BE2C (cell line): ENCODE results near the gene PUS10.
"Not testable (repeated sequence)": the region's sequence is repeated elsewhere in the genome, so short reads cannot be mapped to it uniquely, and the experiment has no call there.

Source experiments
- DNase-seq: peaks from one replicate; pipeline ENCODE4 v3.0.0-alpha.2; 2020
- H3K27me3 ChIP-seq: fragments of 250-450 bp; sonication (Bioruptor Pico); 2 replicates; pipeline ENCODE4 v1.5.1; 2020; ENCODE audit warnings: mild to moderate bottlenecking
- H3K36me3 ChIP-seq: fragments of 250-450 bp; sonication (Bioruptor Pico); 2 replicates; pipeline ENCODE4 v1.5.1; 2020; ENCODE audit warnings: mild to moderate bottlenecking
- H3K4me1 ChIP-seq: fragments of 250-450 bp; sonication (Bioruptor Pico); 2 replicates; pipeline ENCODE4 v1.5.1; 2020
- H3K4me3 ChIP-seq: 2 replicates; pipeline ENCODE4 v1.5.1; 2011; ENCODE audit warnings: low read depth, low read length
- H3K9me3 ChIP-seq: fragments of 250-450 bp; sonication (Bioruptor Pico); 2 replicates; pipeline ENCODE4 v1.5.1; 2020
- TF ChIP-seq, protein P1 (sequence below): IDR thresholded peaks from 2 replicates; pipeline ENCODE4 v1.5.1; 2012; ENCODE audit warnings: mild to moderate bottlenecking, low read depth, low read length

PUS10 gene

GRCh38 chr2:60925994-60926740 is 91.9 kb downstream of the PUS10 start:
- no peaks in the 10 kb centered on the region for H3K27me3 ChIP-seq
- H3K36me3 ChIP-seq = no peaks in the 10 kb centered on the region
- no peak overlapping the region for H3K4me3 ChIP-seq
- DNase-seq = no peak
- no peaks in the 10 kb centered on the region for H3K4me1 ChIP-seq
- TF ChIP-seq, protein P1, sequence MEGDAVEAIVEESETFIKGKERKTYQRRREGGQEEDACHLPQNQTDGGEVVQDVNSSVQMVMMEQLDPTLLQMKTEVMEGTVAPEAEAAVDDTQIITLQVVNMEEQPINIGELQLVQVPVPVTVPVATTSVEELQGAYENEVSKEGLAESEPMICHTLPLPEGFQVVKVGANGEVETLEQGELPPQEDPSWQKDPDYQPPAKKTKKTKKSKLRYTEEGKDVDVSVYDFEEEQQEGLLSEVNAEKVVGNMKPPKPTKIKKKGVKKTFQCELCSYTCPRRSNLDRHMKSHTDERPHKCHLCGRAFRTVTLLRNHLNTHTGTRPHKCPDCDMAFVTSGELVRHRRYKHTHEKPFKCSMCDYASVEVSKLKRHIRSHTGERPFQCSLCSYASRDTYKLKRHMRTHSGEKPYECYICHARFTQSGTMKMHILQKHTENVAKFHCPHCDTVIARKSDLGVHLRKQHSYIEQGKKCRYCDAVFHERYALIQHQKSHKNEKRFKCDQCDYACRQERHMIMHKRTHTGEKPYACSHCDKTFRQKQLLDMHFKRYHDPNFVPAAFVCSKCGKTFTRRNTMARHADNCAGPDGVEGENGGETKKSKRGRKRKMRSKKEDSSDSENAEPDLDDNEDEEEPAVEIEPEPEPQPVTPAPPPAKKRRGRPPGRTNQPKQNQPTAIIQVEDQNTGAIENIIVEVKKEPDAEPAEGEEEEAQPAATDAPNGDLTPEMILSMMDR = no peak
- H3K9me3 ChIP-seq = no peaks in the 10 kb centered on the region

DNA sequence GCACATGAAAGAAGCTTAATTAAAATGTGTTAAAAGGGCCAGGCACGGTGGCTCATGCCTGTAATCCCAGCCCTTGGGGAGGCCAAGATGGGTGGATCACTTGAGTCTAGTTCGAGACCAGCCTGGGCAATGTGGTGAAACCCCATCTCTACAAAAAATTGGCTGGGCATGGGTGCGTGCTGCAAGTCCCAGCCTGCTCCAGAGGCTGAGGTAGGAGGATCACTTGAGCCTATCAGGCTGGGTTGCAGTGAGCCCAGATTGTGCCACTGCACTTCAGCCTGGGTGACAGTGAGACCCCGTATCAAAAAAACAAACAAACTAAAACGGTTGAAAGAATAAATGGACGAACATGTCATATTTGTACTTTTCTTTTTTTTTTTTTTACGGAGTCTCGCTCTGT is 110.7 kb downstream of the PUS10 start:
- TF ChIP-seq, protein P1 = no peak
- Histone ChIP-seq H3K27me3 (no peaks in the 10 kb centered on the region), H3K9me3 (no peaks in the 10 kb centered on the region), H3K36me3 (no peaks in the 10 kb centered on the region), H3K4me3 (no peak overlapping the region), H3K4me1 (no peaks in the 10 kb centered on the region)
- no peak for DNase-seq

DNA sequence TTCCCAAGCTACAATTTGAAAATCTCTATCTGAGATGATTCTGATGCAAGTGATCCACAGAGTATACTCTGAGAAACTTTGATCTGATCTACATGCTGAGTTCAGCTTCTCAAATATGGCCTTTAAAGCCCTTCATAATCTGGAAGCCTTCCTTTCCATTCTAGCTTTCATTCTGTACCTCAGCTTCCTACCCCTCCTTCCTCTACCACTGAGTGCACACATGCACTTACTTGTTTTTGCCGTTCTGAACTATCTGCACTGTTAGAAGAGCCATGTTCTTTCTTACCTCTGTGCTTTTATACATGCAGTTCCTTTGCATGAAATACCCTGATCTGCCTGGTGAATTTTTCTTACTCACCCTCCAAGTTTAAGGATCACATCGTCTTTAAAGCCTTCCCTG is 111.7 kb downstream of the PUS10 start:
- Histone ChIP-seq H3K4me3 (no peak overlapping the region), H3K27me3 (no peaks in the 10 kb centered on the region), H3K36me3 (no peaks in the 10 kb centered on the region), H3K4me1 (no peaks in the 10 kb centered on the region), H3K9me3 (no peaks in the 10 kb centered on the region)
- DNase-seq = no peak
- TF ChIP-seq, protein P1 = no peak

DNA sequence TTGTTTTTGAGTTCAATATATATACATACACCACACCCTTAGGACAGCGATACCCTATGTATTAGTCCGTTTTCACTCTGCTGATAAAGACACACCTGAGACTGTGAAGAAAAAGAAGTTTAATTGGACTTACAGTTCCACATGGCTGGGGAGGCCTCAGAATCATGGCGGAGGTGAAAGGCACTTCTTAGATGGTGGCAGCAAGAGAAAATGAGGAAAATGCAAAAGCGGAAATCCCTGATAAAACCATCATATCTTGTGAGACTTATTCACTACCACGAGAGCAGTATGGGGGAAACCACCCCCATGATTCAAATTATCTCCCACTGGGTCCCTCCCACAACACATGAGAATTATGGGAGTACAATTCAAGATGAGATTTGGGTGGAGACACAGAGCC is 112.2 kb downstream of the PUS10 start:
- H3K27me3 ChIP-seq, H3K4me1 ChIP-seq, H3K4me3 ChIP-seq, H3K9me3 ChIP-seq, DNase-seq, H3K36me3 ChIP-seq: not testable (repeated sequence)

DNA sequence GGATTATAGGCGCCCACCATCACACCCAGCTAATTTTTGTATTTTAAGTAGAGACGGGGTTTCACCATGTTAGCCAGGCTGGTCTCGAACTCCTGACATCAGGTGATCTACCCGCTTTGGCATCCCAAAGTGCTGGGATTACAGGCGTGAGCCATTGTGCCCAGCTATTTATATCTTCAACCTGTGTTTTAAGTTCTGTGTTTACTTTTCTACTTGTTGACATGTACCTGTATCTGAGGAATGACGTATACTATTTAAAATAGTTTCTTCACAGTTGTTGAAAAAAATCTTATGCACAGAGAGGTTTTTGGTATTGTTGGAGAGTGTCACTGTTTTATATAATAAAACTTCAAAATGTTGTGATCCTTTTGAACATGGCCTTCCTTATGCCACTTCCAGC is 116.8 kb downstream of the PUS10 start:
- DNase-seq, H3K9me3 ChIP-seq, H3K4me1 ChIP-seq, H3K36me3 ChIP-seq, H3K27me3 ChIP-seq, H3K4me3 ChIP-seq: not testable (repeated sequence)

DNA sequence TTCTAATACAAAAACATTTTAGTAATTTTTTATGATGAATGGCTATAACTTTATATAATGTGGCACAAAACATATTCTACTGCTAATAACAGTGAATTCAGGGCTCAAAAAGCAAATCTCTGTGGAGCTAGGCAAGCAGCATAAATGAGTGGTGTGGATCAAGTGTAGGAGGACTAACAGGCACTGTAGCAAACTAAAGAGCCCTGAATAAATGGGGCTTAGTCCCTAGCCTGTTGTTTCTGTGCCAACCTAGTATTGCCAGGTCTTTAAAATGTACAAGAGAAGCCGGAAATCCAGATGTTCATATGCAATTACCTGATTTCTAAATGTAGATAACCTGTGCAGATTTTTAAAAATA is 118.2 kb downstream of the PUS10 start:
- TF ChIP-seq, protein P1 = no peak
- no peak for DNase-seq

DNA sequence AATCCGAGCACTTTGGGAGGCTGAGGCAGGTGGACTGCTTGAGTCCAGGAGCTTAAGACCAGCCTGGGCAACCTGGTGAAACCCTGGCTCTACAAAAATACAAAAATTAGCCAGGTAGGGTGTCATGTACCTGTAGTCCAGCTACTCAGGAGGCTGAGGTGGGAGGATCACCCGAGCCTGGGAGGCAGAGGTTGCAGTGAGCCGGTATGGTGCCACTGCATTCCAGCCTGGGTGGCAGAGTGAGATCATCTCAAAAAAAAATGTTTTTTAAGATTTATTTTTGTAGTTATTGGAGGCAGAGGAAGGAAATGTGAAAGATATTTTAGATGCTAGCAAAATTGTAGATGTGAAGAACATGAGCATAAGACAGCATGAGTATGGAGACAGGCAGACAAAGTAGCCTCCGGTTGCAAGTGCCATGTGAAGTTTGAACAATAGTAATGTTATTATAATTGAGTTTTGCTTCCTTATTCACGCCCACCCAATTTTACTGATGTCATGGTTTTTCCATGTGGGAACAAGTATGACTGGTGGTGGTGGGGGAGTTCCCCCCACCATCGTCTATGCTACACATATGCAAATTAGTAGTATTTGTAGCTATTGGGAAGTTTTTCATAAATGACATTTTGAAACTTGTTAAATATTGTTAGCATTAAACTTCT is 118.7 kb downstream of the PUS10 start:
- no peaks in the 10 kb centered on the region for H3K27me3 ChIP-seq
- H3K9me3 ChIP-seq = no peaks in the 10 kb centered on the region
- no peaks in the 10 kb centered on the region for H3K4me1 ChIP-seq
- TF ChIP-seq, protein P1 = no peak
- no peak for DNase-seq
- no peaks in the 10 kb centered on the region for H3K36me3 ChIP-seq
- H3K4me3 ChIP-seq = no peak overlapping the region

More for the DNA sequence above, 118.2 kb downstream of the PUS10 start:
- Histone ChIP-seq H3K36me3 (no peaks in the 10 kb centered on the region), H3K4me1 (no peaks in the 10 kb centered on the region), H3K4me3 (no peak overlapping the region), H3K9me3 (no peaks in the 10 kb centered on the region), H3K27me3 (no peaks in the 10 kb centered on the region)
